ENCODE measurements around the gene RAPGEF2.
"Not testable (repeated sequence)": the region's sequence is repeated elsewhere in the genome, so short reads cannot be mapped to it uniquely, and the experiment has no call there.

RAPGEF2 gene

GRCh38 chr4:159102622-159103383 is at the start of gene RAPGEF2:
TSS of gene RAPGEF2 (plus strand) at chr4:159103079. CDS start at chr4:159104163, 1,084 bp downstream.
- peak; percentile 80 for DNase-seq

- DNase-seq = no peak
Measured at GRCh38 chr4:159055833-159056232, 47.0 kb upstream of the RAPGEF2 start.

GRCh38 chr4:159060161-159060560 is 42.7 kb upstream of the RAPGEF2 start:
- peak; percentile 64 for DNase-seq

- DNase-seq = no peak
Measured at GRCh38 chr4:159062381-159062780, 40.5 kb upstream of the RAPGEF2 start.

- no peak for DNase-seq
Measured at GRCh38 chr4:159065513-159066240, 37.2 kb upstream of the RAPGEF2 start.

GRCh38 chr4:159068139-159068538 is 34.7 kb upstream of the RAPGEF2 start:
- DNase-seq = not testable (repeated sequence)

GRCh38 chr4:159069922-159070321 is 33.0 kb upstream of the RAPGEF2 start:
- peak; percentile 41 for DNase-seq

- DNase-seq = peak; percentile 20
Measured at GRCh38 chr4:159070742-159071141, 32.1 kb upstream of the RAPGEF2 start.

GRCh38 chr4:159071178-159071968 is 31.5 kb upstream of the RAPGEF2 start:
- DNase-seq = no peak

- no peak for DNase-seq
Measured at GRCh38 chr4:159071969-159072765, 30.7 kb upstream of the RAPGEF2 start.

- DNase-seq = no peak
Measured at GRCh38 chr4:159075531-159075932, 27.3 kb upstream of the RAPGEF2 start.

- DNase-seq = not testable (repeated sequence)
Measured at GRCh38 chr4:159077018-159077417, 25.9 kb upstream of the RAPGEF2 start.

- DNase-seq = no peak
Measured at GRCh38 chr4:159077702-159078495, 25.0 kb upstream of the RAPGEF2 start.

GRCh38 chr4:159079074-159079473 is 23.8 kb upstream of the RAPGEF2 start:
- DNase-seq = no peak

GRCh38 chr4:159086606-159087005 is 16.3 kb upstream of the RAPGEF2 start:
- DNase-seq = no peak

- DNase-seq = no peak
Measured at GRCh38 chr4:159090255-159090654, 12.6 kb upstream of the RAPGEF2 start.

GRCh38 chr4:159094156-159094555 is 8.7 kb upstream of the RAPGEF2 start:
- not testable (repeated sequence) for DNase-seq

- no peak for DNase-seq
Measured at GRCh38 chr4:159096434-159096833, 6.4 kb upstream of the RAPGEF2 start.

- no peak for DNase-seq
Measured at GRCh38 chr4:159097144-159097543, 5.7 kb upstream of the RAPGEF2 start.

- DNase-seq = no peak
Measured at GRCh38 chr4:159097785-159098184, 5.1 kb upstream of the RAPGEF2 start.

- no peak for DNase-seq
Measured at GRCh38 chr4:159098482-159099127, 4.3 kb upstream of the RAPGEF2 start.
